Upper lobe of right lung (tissue), 1 donor: ENCODE results near the gene RERE. TPM values are rescaled to one million over a fixed set of nuclear protein-coding genes. Genes with fewer than 3 reads are reported as not detected.

ENCODE experiments used
- ATAC-seq: fragments of 200-7000 bp; cut with Tn5 transposase; one replicate; pipeline ENCODE4 v1.9.1; 2020; ENCODE audit warnings: mild to moderate bottlenecking, moderate library complexity
- DNase-seq: peaks from one replicate; pipeline ENCODE4 v3.0.0-alpha.2; 2020
- H3K27ac ChIP-seq: fragments of 200-600 bp; one replicate; pipeline ENCODE4 v1.8.0; 2022
- H3K27me3 ChIP-seq: fragments of 200-600 bp; one replicate; pipeline ENCODE4 v1.8.0; 2022; ENCODE audit warnings: mild to moderate bottlenecking
- H3K36me3 ChIP-seq: fragments of 200-600 bp; one replicate; pipeline ENCODE4 v1.8.0; 2022
- H3K4me1 ChIP-seq: fragments of 200-600 bp; one replicate; pipeline ENCODE4 v1.8.0; 2022
- H3K4me3 ChIP-seq: fragments of 200-600 bp; one replicate; pipeline ENCODE4 v1.8.0; 2022; ENCODE audit warnings: mild to moderate bottlenecking
- H3K9me3 ChIP-seq: fragments of 200-600 bp; one replicate; pipeline ENCODE4 v1.8.0; 2022
- CTCF ChIP-seq: fragments of 200-600 bp; IDR thresholded peaks from one replicate; pipeline ENCODE4 v1.8.0; 2022; ENCODE audit warnings: antibody characterized with exemption
- intact Hi-C: fragments of 100-400 bp; cut with DNase I; formaldehyde crosslinking; loops from one replicate; pipeline ENCODE4 v1.11.0; 2022
- total RNA-seq: library from RNA; stranded (reverse); fragmentation: NEBNext Ultra II Directional; extraction: Animal tissue kit (Norgen Biotek cat#: 25700); gene quantifications from one replicate; pipeline ENCODE4 v1.2.1, GENCODE V29; 2021
- donor health status: DM: no; HTN: yes; CAD: no; lungs with severe emphysema.

RERE gene
- total RNA-seq, 1 donor from 2014 or later = 99.6 TPM

- Histone ChIP-seq H3K27ac (no peak overlapping the region), H3K9me3 (no peaks in the 10 kb centered on the region), H3K4me3 (no peak overlapping the region), H3K36me3 (no peaks in the 10 kb centered on the region), H3K4me1 (peaks cover 25% of the 10 kb centered on the region), H3K27me3 (no peaks in the 10 kb centered on the region)
- DNase-seq = no peak
- intact Hi-C loops = no loop called here
- ATAC-seq = no peak
- no peak for TF ChIP-seq CTCF
Observed at GRCh38 chr1:8574985-8575384, 242.5 kb downstream of the RERE start.

- Histone ChIP-seq H3K27me3 (no peaks in the 10 kb centered on the region), H3K27ac (peak overlapping the region; percentile 52), H3K36me3 (no peaks in the 10 kb centered on the region), H3K9me3 (no peaks in the 10 kb centered on the region), H3K4me1 (peaks cover 31% of the 10 kb centered on the region), H3K4me3 (no peak overlapping the region)
- no peak for TF ChIP-seq CTCF
- intact Hi-C loops = no loop called here
- ATAC-seq (no peak), DNase-seq (no peak)
Observed at GRCh38 chr1:8572106-8572505, 245.3 kb downstream of the RERE start.

- Histone ChIP-seq H3K9me3 (no peaks in the 10 kb centered on the region), H3K36me3 (no peaks in the 10 kb centered on the region), H3K4me1 (peaks cover 31% of the 10 kb centered on the region), H3K4me3 (no peak overlapping the region), H3K27me3 (no peaks in the 10 kb centered on the region), H3K27ac (peak overlapping the region; percentile 52)
- peak; percentile 62 for ATAC-seq
- DNase-seq = no peak
- intact Hi-C loops = no loop called here
- TF ChIP-seq CTCF = peak; percentile 52
Observed at GRCh38 chr1:8571200-8571984, 246.0 kb downstream of the RERE start.

GRCh38 chr1:8570465-8570864 is 247.0 kb downstream of the RERE start:
- ATAC-seq (no peak), DNase-seq (no peak)
- Histone ChIP-seq H3K36me3 (no peaks in the 10 kb centered on the region), H3K4me1 (peaks cover 31% of the 10 kb centered on the region), H3K27me3 (no peaks in the 10 kb centered on the region), H3K27ac (peak overlapping the region; percentile 52), H3K9me3 (no peaks in the 10 kb centered on the region), H3K4me3 (no peak overlapping the region)
- intact Hi-C loops = no loop called here
- no peak for TF ChIP-seq CTCF

- no peak for DNase-seq
- intact Hi-C loops = no loop called here
- Histone ChIP-seq H3K27me3 (no peaks in the 10 kb centered on the region), H3K4me3 (no peak overlapping the region), H3K4me1 (peaks cover 31% of the 10 kb centered on the region), H3K36me3 (no peaks in the 10 kb centered on the region), H3K27ac (no peak overlapping the region), H3K9me3 (no peaks in the 10 kb centered on the region)
- no peak for TF ChIP-seq CTCF
- no peak for ATAC-seq
Observed at GRCh38 chr1:8569242-8569641, 248.2 kb downstream of the RERE start.
